Endothelial cell of umbilical vein (primary cell): ENCODE measurements around the gene MROH9.

Experiments used
- CTCF ChIP-seq, 2 donors: IDR thresholded peaks; 1 replicate in 1 of 2; 2 replicates in 1 of 2; pipeline ENCODE4 v1.5.1; 2011; ENCODE audit warnings: low read length in 2 of 2, mild to moderate bottlenecking in 2 of 2, moderate library complexity in 2 of 2, control low read depth in 1 of 2, inconsistent platforms in 1 of 2, low read depth in 1 of 2; ENCODE audit not compliant: insufficient read depth in 1 of 2; ENCODE audit errors: extremely low read depth in 1 of 2
- EZH2 ChIP-seq: IDR thresholded peaks from 2 replicates; pipeline ENCODE4 v1.6.1; 2012; ENCODE audit warnings: borderline replicate concordance, low read depth, mild to moderate bottlenecking, moderate library complexity, low read length, inconsistent platforms; ENCODE audit not compliant: severe bottlenecking
- FOS ChIP-seq: IDR thresholded peaks from 2 replicates; pipeline ENCODE4 v1.6.1; 2011; ENCODE audit warnings: mild to moderate bottlenecking, low read length, moderate library complexity, borderline replicate concordance; ENCODE audit not compliant: insufficient read depth
- JUN ChIP-seq: IDR thresholded peaks from 2 replicates; pipeline ENCODE4 v1.6.1; 2011; ENCODE audit warnings: borderline replicate concordance, low read depth; ENCODE audit not compliant: insufficient read length, insufficient read depth
- MYC ChIP-seq: IDR thresholded peaks from one replicate; pipeline ENCODE4 v1.6.1; 2011; ENCODE audit warnings: mild to moderate bottlenecking, low read depth, low read length
- POLR2A ChIP-seq: IDR thresholded peaks from 2 replicates; pipeline ENCODE4 v1.6.1; 2012; ENCODE audit warnings: low read depth, mild to moderate bottlenecking, control low read depth, low read length
- POLR2AphosphoS5 ChIP-seq: IDR thresholded peaks from 2 replicates; pipeline ENCODE4 v1.6.1; 2012; ENCODE audit warnings: low read depth, mild to moderate bottlenecking, control low read depth, low read length, moderate library complexity; ENCODE audit not compliant: insufficient read depth

DNA sequence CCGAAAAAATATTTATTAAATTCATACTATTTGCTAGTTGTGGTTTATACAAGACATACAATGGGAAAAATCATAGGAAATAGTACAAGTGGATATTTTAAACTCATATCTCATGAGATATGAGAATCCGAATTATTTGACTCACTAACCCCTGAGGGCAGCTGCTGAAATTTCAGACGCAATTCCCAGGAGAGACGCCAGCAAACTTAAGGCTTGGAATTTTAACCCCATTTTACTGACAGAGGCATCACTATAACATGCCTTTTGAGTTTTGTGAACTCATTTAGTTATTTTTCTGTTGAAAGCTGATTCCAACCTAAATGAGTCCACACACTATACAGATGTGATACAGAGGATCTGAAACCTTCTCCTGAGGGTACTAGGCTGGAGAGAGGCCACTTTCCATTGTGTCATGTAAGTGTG lies 5.9 kb upstream of the MROH9 start:
- TF ChIP-seq MYC: no peak
- TF ChIP-seq EZH2: no peak
- no peak for TF ChIP-seq POLR2AphosphoS5
- no peak for TF ChIP-seq JUN
- TF ChIP-seq CTCF (IDR thresholded peaks at IDR 0.05; ENCODE audit: extremely low read depth in 1 of 2, insufficient read depth in 1 of 2, low read depth in 1 of 2, low read length in 2 of 2): no peak
- TF ChIP-seq POLR2A: no peak
- TF ChIP-seq FOS: no peak
